Smooth muscle cell (in vitro differentiated cells): ENCODE data around the gene LDLRAD3. TPM values are rescaled to one million over a fixed set of nuclear protein-coding genes. Genes with fewer than 3 reads are reported as not detected.

Experiments used
- DNase-seq: peaks from one replicate; lab custom pipeline; 2025; ENCODE audit not compliant: unreplicated experiment; lab: John Stamatoyannopoulos, UW
- H2AFZ ChIP-seq: fragments of 200-600 bp; sonication (generic); 2 replicates; pipeline ENCODE4 v1.6.0; 2016; ENCODE audit warnings: antibody characterized with exemption, low read depth, mild to moderate bottlenecking
- H3F3A ChIP-seq: fragments of 200-600 bp; sonication (generic); 2 replicates; pipeline ENCODE4 v1.6.0; 2017; ENCODE audit warnings: antibody characterized with exemption, low read depth
- H3K27ac ChIP-seq: fragments of 200-600 bp; sonication (generic); 2 replicates; pipeline ENCODE4 v1.5.1; 2016; ENCODE audit warnings: low read depth, mild to moderate bottlenecking
- H3K27me3 ChIP-seq: fragments of 200-600 bp; sonication (generic); 2 replicates; pipeline ENCODE4 v1.6.1; 2016; ENCODE audit warnings: low read depth, mild to moderate bottlenecking
- H3K36me3 ChIP-seq: fragments of 200-600 bp; sonication (generic); 2 replicates; pipeline ENCODE4 v1.5.1; 2016; ENCODE audit warnings: low read depth
- H3K4me1 ChIP-seq: fragments of 200-600 bp; sonication (generic); 2 replicates; pipeline ENCODE4 v1.5.1; 2016; ENCODE audit warnings: low read depth
- H3K4me2 ChIP-seq: fragments of 200-600 bp; sonication (generic); 2 replicates; pipeline ENCODE4 v1.6.0; 2016; ENCODE audit warnings: mild to moderate bottlenecking
- H3K4me3 ChIP-seq: fragments of 200-600 bp; sonication (generic); 2 replicates; pipeline ENCODE4 v1.5.1; 2016; ENCODE audit warnings: mild to moderate bottlenecking
- H3K79me2 ChIP-seq: fragments of 200-600 bp; sonication (generic); 2 replicates; pipeline ENCODE4 v1.6.0; 2016; ENCODE audit warnings: low read depth, mild to moderate bottlenecking
- H3K9ac ChIP-seq: fragments of 200-600 bp; sonication (generic); 2 replicates; pipeline ENCODE4 v1.6.0; 2016; ENCODE audit warnings: low read depth
- H3K9me3 ChIP-seq: fragments of 200-600 bp; sonication (generic); replicated peaks from 2 replicates; pipeline ENCODE4 v1.5.1; 2016; ENCODE audit warnings: low read depth
- H4K20me1 ChIP-seq: fragments of 200-600 bp; sonication (generic); 2 replicates; pipeline ENCODE4 v1.6.0; 2016; ENCODE audit warnings: low read depth
- CTCF ChIP-seq: fragments of 200-600 bp; sonication (generic); IDR thresholded peaks from 2 replicates; pipeline ENCODE4 v1.5.1; 2017; ENCODE audit warnings: borderline replicate concordance, mild to moderate bottlenecking, antibody characterized with exemption; ENCODE audit not compliant: insufficient read depth, poor library complexity, severe bottlenecking
- WGBS: methylation state at CpG from one replicate; pipeline ENCODE4 v1.1.7; 2016; ENCODE audit warnings: low lambda C conversion rate; 5-methylcytosine and 5-hydroxymethylcytosine counted together
- polyA plus RNA-seq: library from polyadenylated mRNA; unstranded; fragments of >200 nt; fragmentation: Nextera tagmentation; extraction: Ambion mirVana; gene quantifications from 2 replicates; pipeline ENCODE4 v1.2.1, GENCODE V29; 2016
- total RNA-seq: library from RNA; depleted of rRNA; stranded (reverse); fragments of >200 nt; gene quantifications from 2 replicates; pipeline ENCODE4 v1.2.3, GENCODE V29; 2014

Gene LDLRAD3
- total and polyA plus RNA-seq, 2 experiments from 2014 or later, result 6.1 to 10.0 TPM

- Histone ChIP-seq H3K9ac (no peak overlapping the region), H2AFZ (no peak overlapping the region), H4K20me1 (no peaks in the 10 kb centered on the region), H3K4me3 (no peak overlapping the region), H3K79me2 (no peaks in the 10 kb centered on the region), H3K9me3 (peaks cover under 1% of the 10 kb centered on the region), H3K36me3 (peaks cover 3% of the 10 kb centered on the region), H3K27ac (no peak overlapping the region), H3F3A (peaks cover 22% of the 10 kb centered on the region), H3K27me3 (no peaks in the 10 kb centered on the region), H3K4me2 (no peak overlapping the region), H3K4me1 (peaks cover 32% of the 10 kb centered on the region)
- WGBS, result 68% methylated on average over 2 of the region's 2 CpGs
- no peak for DNase-seq
- TF ChIP-seq CTCF, result no peak
Measured at GRCh38 chr11:36071917-36072500, 128.1 kb downstream of the LDLRAD3 start.

- peak overlapping the region; percentile 58 for H3K9ac ChIP-seq
- peak; percentile 13 for DNase-seq
- peak overlapping the region; percentile 87 for H3K27ac ChIP-seq
- no peaks in the 10 kb centered on the region for H4K20me1 ChIP-seq
- no peak for TF ChIP-seq CTCF
- peak overlapping the region; percentile 68 for H3K4me2 ChIP-seq
- 31% methylated on average over 9 of the region's 9 CpGs for WGBS
- peaks cover 33% of the 10 kb centered on the region for H3K4me1 ChIP-seq
- H2AFZ ChIP-seq, result no peak overlapping the region
- H3K9me3 ChIP-seq, result no peaks in the 10 kb centered on the region
- no peak overlapping the region for H3K4me3 ChIP-seq
- peaks cover 31% of the 10 kb centered on the region for H3F3A ChIP-seq
- no peaks in the 10 kb centered on the region for H3K27me3 ChIP-seq
- H3K36me3 ChIP-seq, result no peaks in the 10 kb centered on the region
- H3K79me2 ChIP-seq, result no peaks in the 10 kb centered on the region
Measured at GRCh38 chr11:36073411-36074203, 129.7 kb downstream of the LDLRAD3 start.

GRCh38 chr11:36074941-36075431 is 131.1 kb downstream of the LDLRAD3 start:
- TF ChIP-seq CTCF, result no peak
- DNase-seq, result no peak
- Histone ChIP-seq H3K36me3 (no peaks in the 10 kb centered on the region), H3K27me3 (no peaks in the 10 kb centered on the region), H4K20me1 (no peaks in the 10 kb centered on the region), H3K9ac (peak overlapping the region; percentile 41), H3K4me2 (peak overlapping the region; percentile 66), H3K4me1 (peaks cover 21% of the 10 kb centered on the region), H2AFZ (no peak overlapping the region), H3K79me2 (no peaks in the 10 kb centered on the region), H3F3A (peaks cover 34% of the 10 kb centered on the region), H3K4me3 (no peak overlapping the region), H3K9me3 (no peaks in the 10 kb centered on the region), H3K27ac (peak overlapping the region; percentile 87)
- 22% methylated on average over 2 of the region's 2 CpGs for WGBS
